ENCODE results near the gene ATXN10.
"Not testable (repeated sequence)": the region's sequence is repeated elsewhere in the genome, so short reads cannot be mapped to it uniquely, and the experiment has no call there.

Gene ATXN10

DNA sequence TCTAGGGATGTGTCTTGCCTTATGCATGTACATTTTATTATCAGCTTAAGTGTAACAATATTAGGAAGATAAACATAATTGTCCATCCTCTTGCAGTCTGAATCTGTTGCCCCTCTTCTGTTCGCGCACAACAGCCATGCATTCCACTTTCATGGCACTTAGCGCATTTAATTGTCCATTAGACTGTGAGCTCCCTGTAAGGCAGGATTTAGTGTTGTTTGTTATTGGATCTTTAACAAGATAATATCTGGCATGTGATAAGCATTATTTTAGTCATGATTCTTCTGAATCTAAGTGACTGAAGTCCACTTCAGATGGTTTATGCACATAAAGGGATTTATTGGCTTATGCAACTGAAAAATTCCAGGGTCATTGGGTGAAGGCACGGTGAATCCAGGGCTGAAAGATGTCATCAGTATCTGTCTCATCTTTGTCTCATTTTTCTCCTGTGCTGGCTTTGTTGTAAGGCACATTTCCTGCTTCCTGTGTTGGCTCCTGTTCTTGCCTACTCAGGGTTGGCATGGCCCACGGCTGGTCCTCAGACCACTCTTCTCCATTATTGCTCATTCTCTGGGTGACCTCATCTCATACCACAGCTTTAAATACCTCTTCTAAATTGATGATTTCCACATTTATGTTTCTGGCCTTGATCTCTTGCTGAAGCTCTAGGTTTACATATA lies 37.6 kb downstream of the ATXN10 start:
- DNase-seq (ENCODE audit: low read depth in 2 of 2) = no peak

DNA sequence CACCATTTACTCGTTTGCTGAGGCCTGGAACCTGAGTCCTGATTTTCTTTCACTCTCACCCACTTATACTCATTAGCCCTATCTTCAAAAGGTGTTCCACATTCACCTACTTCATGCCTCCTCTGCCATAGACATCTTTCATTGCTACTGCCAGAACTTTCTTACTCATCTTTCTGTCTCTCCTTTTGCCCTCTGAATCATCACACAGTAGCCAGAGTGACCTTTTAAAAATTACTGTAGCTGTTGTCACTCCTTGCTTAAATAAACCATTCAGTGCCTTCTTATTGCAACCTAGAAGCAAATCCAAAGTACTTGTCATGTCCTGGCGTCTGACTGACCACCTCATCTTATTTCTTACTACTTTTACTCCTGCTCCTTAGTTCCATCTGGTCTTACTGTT lies 38.2 kb downstream of the ATXN10 start:
- DNase-seq (ENCODE audit: low read depth in 2 of 2) = no peak

DNA sequence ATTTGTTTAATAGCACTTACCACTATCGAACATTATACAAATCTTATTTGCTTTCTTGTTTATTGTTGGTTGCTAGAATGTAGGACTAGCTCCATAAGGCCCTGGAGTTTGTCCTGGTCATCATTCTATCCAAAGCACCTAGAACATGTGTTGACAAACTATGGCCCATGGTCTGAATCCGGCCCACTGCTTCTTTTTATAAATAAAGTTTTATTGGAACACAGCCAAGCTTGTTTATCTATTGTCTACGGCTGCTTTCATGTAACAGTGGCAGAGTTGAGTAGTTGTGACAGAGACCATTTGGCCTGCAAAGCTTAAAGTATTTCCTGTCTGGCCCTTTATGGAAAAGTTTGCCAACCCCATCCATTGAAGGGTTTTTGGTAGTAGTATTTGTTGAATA lies 38.8 kb downstream of the ATXN10 start:
- no peak for DNase-seq (ENCODE audit: low read depth in 2 of 2)

DNA sequence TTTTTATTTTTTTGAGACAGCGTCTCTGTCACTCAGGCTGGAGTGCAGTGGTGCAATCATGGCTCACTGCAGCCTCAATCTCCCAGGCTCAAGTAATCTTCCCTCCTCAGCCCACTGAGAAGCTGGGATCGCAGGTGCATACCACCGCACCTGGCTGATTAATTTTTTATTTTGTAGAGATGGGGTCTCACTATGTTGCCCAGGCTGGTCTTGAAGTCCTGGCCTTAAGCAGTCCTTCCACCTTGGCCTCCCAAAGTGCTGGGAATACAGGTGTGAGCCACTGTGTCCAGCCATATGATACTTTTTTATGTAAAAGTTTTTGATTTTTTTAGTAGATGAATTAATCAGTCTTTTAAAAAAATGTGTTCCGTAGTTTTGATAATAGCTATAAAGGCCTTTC lies 42.8 kb downstream of the ATXN10 start:
- DNase-seq (ENCODE audit: low read depth in 2 of 2) = not testable (repeated sequence)

DNA sequence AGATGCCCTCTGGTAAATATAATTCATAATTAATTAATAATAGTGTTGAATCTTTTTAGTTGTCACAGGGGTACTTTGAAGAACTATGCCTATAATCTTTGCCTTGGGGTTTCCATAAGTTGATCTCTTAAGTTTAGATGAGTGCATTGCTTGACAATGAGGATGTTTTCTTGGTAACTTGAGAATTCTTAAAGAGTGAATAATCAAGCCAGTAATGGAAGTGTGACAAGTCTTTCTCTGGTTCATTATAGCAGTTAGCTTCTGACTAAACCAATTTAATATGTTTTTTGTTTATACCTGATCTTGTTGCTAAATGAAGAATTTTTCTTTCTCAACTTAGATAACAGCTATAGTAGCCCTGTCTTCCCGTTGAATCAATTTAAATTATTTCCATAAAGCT lies 46.2 kb downstream of the ATXN10 start:
- DNase-seq (ENCODE audit: low read depth in 2 of 2) = no peak

DNA sequence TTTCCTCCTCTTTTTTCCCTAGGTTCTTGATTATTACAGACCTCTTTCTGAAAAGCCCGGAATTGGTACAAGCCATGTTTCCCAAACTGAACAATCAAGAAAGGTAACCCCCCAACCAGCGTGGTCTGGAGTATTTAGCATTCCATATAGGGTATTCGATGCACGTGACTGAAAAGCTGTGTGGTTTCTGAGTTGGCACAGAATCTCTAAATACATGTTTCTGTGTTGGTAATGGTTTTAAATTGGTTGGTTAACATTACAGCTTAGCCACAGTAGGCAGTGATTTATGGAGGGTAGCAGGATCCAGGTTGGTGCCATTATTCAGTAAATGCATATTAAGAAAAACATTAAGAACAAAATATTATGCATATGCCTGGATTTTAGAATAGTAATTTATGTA lies 46.8 kb downstream of the ATXN10 start:
- DNase-seq (ENCODE audit: low read depth in 2 of 2) = no peak

DNA sequence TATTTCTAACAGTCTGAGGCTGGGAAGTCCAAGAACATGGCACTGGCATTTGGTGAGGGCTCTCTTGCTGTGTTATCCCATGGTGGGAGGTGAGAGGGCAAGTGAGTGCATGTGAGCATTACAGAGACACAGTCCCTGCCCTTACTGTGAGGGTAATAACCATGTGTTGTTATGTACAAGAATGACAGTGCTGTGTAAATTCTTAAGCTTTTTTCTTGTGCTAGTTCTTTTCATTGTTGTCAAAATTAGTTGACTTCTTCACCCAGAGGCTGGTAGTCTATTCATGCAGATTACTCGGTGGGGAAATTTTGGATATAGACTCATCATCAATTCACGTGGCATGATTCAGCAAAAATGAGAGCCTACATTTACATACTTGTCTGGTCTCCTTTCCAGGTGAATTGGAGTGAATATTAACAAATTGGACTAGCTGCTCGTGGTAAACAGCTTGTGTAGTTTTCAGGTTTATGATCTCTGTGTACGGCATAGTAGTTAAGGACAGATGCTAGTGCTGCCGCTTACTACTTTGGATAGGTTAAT lies 49.3 kb downstream of the ATXN10 start:
- no peak for DNase-seq (ENCODE audit: low read depth in 2 of 2)

DNA sequence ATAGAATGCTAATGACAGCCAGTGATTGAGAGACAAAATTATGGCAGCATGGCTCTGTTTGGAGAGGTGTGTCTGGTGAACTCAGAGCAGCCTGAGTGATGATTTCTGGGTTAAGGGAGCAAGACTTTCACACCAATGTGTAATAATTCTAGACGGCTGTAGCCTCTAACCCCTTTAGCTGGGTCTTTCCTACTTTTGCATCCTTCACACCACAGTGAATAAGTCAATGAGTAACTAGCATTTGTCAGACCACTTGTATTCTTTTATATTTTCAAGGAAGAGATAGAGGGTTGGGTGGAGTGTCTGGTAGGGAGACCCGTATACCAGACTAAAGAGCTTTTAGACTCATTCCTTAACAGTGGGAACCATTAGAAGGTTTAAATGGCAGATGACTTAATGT lies 50.4 kb downstream of the ATXN10 start:
- no peak for DNase-seq (ENCODE audit: low read depth in 2 of 2)

DNA sequence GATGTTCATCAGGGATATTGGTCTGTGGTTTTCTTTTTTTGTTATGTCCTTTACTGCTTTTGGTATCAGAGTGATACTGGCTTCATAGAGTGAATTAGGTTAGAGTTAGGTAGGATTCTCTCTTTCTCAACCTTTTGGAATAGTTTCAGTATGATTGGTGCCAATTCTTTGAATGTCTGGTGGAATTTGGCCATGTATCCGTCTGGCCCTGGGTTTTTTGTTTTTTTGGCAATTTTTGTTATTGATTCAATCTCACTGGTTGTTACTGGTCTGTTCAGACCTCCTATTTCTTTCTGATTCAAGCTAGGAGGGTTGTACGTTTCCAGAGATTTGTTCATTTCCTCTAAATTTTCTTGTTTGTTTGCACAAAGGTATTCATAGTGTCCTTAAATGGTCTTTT lies 54.4 kb downstream of the ATXN10 start:
- no peak for DNase-seq (ENCODE audit: low read depth in 2 of 2)

DNA sequence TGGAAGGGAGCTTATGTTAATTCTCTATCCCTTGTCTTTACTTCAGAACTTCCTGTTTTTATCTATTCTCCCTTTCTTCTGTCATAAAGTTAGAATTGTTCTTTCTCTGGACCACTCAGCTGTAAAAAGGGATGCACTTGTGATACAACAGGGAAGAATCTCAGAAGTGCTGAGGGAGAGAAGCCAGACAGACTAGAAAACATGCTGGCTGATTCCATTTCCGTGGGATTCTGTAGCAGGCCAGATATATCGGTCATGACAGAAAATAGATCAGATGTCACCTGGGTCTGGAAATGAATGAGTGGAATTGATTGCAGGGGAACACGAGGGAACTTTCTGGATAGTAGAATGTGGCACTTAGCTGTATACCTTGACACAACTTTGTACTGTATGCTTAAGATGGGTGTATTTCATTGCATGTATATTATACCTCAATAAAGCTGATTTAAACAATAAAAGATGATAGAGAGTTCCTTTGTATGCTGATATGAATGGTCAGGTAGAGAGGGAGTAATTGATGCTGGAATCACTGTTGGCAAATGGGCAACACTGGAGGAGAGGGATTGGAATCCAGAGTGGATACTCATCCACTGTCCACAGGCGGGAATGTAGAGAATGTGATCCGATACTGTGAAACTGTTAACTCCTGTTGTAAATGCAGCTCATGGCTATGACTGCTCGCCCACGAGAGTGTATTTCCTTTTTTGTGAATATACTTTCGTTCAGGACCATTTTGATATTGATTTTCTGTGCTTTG lies 59.6 kb downstream of the ATXN10 start:
- no peak for DNase-seq (ENCODE audit: low read depth in 2 of 2)

DNA sequence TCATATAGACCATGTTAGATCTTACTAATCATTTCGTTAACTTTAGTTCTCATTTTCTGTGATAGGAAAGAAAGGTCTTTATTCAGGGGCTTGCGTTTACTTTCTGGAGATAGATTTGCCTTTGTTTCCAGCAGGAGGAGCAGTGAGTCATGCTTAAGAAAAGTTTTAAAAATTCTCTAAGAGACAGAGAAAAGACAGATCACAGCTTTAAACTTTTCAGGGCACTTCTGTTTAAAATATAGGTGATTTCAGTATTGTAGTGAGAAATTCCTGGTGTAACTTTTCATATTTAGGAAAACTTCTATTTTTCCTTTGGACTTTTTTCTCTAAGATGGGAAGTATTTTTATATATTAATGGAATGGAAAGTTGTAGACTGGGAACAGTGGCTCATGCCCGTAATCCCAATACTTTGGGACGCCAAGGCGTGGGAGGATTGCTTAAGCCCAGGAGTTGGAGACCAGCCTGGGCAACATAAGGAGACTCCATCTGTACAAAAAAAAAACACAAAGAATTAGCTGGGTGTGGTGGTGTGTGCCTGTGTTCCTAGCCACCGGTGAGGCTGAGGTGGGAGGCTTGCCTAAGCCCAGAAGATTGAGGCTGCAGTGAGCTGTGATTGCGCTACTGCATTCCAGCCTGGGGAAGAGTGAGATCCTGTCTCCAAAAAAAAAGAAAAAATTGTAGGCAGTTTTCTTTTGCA lies 60.3 kb downstream of the ATXN10 start:
- no peak for DNase-seq (ENCODE audit: low read depth in 2 of 2)

DNA sequence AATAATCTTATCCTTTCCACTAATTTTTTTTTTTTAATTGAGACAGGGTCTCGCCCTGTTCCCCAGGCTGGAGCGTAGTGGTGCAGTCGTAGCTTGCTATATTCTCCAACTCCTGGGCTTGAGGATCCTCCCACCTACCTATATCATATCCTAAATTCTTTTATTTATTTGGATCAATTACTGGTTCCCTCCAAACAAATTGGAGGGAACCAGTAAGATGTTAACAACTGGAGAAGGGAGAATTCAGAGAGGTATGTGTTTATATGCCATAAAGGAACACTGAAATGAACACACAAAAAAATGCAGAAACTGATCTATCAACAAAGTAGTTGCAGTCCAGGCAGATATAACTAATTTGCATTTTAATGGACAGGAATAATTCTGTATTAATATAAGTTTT lies 63.6 kb downstream of the ATXN10 start:
- no peak for DNase-seq (ENCODE audit: low read depth in 2 of 2)

DNA sequence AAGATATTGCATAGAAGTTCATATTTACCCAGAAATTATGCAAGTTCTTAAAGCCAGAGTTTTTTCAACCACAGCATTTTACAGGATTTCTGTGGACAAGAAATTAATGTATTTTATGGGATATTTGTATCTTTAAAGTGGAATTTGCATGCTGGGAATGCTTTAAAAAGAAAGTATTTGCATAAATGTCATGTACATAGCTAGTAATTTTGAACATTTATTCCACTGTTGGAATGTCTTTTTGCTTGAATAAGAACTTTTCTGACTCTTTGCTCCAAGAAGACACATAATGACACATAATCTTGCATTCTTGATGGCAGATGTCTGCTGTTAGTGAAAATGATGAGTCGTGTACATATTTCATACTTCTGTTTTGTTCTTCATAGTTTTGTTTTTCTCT lies 66.6 kb downstream of the ATXN10 start:
- no peak for DNase-seq (ENCODE audit: low read depth in 2 of 2)

DNA sequence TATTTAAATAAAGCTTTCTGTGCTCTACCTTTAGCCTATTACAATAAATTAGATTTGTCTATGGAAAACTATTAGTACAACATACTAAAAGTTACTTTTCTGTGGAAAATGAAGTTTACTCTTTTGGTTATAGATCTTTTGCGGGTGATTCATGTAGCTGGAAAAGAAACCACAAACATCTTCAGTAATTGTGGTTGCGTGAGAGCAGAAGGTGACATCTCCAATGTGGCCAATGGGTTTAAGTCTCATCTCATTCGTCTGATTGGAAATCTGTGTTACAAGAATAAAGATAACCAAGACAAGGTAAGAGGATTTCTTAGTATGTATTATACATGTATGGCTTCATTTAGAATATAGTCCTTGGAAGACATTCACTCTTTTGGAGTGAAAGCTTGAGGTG lies 68.6 kb downstream of the ATXN10 start:
- no peak for DNase-seq (ENCODE audit: low read depth in 2 of 2)

DNA sequence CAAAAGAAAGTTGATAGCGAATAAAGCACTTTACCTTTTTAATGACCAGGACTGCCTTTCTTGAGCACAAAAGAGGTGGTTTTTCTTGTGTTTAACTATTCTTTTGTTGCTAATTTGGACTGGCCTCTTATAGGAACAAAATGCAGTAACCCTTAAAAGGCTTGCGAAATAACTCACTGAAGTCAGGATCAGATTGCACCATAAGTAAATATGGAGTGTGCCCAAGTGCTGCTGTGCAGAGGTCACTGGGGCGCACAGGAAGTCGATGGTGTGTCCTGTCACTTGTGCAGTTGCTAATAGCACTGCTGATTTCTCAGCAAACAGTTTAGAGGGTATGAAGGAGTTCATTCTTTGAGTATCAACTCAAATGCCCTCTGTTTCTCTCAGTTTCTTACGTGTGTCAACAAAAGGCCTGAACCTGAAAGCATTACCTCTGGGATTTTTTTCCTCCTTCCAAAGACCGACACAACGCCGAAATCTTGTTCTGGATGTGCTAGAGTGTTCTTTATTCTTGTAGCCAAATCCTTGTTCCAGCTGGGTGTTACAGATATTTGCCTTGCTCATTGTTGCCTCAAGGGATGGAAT lies 71.3 kb downstream of the ATXN10 start:
- DNase-seq (ENCODE audit: low read depth in 2 of 2) = no peak

DNA sequence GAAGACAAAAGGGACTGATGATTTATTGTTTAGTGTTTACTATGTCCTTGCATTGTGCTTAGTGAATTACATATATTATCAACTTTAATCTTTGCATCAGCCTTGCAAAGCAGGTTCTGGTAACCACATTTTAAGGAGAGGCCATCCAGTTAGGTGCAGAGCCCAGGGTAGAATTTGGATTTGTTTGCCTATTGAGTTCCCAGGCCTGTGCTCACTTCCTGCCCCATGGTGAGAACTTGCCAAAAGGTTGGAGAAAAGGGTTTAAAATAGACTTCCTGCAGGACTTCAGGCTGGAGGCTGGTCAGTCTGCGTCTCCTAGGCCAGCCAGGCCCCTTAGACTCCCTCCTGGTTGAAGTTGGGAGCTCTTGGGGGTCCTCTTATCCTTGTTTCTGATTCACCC lies 72.1 kb downstream of the ATXN10 start:
- no peak for DNase-seq (ENCODE audit: low read depth in 2 of 2)

DNA sequence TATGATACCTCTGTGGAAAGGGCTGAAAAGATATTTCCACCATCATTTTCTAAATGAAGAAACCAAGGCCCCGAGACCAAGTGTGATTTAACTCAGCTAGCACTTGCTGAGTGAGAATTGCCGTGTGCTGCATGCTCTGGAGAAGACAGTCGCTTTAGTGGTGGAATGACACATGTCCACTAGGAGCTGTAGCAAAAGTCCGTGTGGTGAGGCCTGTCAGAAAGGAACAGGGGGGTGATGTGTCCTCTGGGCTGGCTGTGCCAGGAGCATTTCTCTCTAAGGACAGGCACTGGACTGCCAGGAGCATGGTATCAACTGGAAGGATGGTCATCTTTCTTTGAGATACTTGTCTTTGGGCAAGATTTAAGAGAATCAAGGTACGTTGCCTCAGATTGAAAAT lies 72.8 kb downstream of the ATXN10 start:
- no peak for DNase-seq (ENCODE audit: low read depth in 2 of 2)

DNA sequence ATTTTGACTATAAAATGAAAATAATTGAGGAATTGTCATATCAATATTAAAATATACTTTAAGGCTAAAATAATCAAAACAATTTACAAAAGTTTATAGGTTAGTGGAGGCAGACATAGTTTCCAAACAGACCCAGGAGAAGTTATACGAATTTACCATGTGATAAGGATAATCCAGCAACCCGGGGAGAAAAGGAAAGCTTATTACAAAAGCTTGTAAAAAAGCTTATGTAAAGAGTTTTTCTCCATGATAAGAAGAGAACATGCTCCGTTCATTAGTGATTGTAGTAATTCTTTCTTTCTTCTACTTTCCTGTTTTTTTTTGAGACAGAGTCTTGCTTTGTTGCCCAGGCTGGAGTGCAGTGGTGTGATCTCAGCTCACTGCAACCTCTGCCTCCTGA lies 79.0 kb downstream of the ATXN10 start:
- no peak for DNase-seq (ENCODE audit: low read depth in 2 of 2)

DNA sequence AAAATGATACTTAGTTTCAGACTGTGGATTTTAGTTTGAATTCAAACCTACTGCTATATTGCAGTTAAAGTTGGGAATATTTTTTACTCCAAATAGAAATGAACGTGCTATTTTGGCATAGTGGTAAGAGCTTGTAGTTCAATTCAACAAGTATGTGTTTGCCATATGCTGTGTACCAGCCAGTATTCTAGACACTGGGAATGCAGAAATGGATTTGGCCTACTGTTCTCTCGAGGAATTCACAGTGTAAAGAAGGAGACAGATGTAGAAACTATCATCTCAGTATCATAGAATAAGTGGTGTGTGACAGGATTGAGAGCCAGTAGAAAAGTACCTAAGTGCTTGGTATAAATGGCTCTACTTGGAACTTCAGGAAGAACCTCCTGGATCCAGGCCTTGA lies 80.4 kb downstream of the ATXN10 start:
- DNase-seq (ENCODE audit: low read depth in 2 of 2) = no peak

DNA sequence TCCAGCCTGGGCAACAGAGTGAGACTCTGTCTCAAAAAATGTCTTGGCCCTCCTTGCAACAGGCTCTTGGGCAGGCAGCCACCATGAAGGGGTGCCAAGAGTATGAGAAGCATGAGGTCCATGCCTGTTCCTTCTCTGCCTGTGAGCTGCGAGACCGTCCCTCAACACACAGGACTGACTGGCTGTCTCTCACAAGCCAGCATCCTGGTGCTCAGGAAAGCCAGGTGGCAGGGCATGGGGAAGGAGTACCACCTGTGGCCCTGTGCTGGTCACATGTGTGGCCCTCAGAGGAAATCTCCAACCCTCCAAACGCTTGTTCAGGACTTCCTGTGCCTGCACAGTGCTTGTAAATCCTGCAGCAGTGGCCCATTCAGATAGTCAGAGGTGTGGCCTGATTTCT lies 83.2 kb downstream of the ATXN10 start:
- no peak for DNase-seq (ENCODE audit: low read depth in 2 of 2)

DNA sequence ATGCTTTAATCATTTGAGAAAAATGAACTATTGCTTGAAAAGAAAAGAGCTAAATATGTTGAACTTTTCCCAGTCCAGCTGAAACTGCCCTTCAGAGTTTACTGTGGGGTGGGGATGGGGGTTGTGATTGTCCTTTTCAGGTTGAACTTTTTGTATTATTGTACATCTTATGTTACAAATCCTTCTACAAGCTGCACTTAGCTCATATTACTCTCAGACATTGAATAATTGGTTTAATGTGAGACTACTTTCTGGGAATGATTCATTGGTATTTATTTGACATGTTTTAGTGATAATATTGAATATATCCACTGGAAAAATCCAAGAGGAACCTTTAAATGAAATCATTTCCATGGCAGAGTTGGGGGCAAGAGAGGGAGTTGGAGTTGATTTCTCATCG lies 84.9 kb downstream of the ATXN10 start:
- DNase-seq (ENCODE audit: low read depth in 2 of 2) = no peak

DNA sequence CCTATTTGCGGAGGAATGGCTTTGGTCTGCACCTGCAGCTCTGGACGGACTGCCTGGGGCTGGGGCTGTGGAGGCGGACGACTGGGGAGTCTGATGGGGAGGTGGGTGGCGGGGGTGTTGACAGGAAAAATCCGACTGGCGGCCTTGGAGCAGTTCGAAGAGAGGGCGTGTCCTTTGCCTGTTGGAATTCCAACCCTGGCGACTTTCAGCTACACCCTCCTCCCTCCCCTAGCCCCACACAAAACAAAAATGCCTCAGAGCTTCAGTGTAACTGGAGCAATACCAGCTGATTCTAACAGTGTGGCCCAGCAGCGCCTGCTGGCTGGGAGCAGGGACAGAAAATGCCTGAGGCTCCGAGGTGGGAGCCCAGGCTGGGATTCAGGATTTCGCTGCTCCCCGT lies 85.4 kb downstream of the ATXN10 start:
- no peak for DNase-seq (ENCODE audit: low read depth in 2 of 2)

DNA sequence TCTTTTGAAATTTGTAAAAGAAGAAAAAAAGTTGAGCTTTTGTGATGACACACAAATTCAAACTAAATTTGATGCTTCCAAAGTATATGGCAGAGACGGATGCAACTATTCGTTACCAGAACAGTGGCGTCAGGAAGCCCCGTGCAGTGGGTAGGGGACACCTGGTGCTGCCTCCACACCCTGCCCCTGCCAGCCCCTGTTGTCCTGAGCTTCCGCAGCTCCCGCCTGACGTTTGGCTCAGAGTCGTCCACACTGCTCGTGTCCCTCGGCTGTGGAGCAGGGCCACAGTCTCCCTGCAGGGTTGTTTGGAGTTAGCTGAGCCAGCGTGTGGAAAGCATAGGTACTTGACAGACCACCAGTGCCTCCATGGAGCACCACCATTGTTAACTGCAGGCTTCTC lies 86.3 kb downstream of the ATXN10 start:
- no peak for DNase-seq (ENCODE audit: low read depth in 2 of 2)
